A673 (cell line): ENCODE measurements around the gene IMMP2L.

Source experiments
- CTCF ChIP-seq: fragments of 300-800, 200-600 bp; sonication (generic); conservative IDR thresholded peaks from 2 replicates; pipeline ENCODE4 v1.5.1; 2017; ENCODE audit warnings: low read depth, mild to moderate bottlenecking, antibody characterized with exemption, low read length, moderate library complexity, mixed read lengths
- EZH2 ChIP-seq: fragments of 200-600 bp; sonication (generic); IDR thresholded peaks from 2 replicates; pipeline ENCODE4 v1.6.1; 2017; ENCODE audit warnings: borderline replicate concordance, low read depth, mild to moderate bottlenecking, mixed read lengths, antibody characterized with exemption, low read length; ENCODE audit not compliant: poor library complexity, severe bottlenecking

GRCh38 chr7:111226800-111227199 is 335.5 kb downstream of the IMMP2L start:
- no peak for TF ChIP-seq EZH2
- TF ChIP-seq CTCF: no peak
